ENCODE measurements around the gene FBN3. TPM values are rescaled to one million over a fixed set of nuclear protein-coding genes. Genes with fewer than 3 reads are reported as not detected.

The FBN3 gene
- total RNA-seq, 4 donors from 2014 or later: 0.15 TPM; not detected in 3

GRCh38 chr19:8044018-8044417 is 105.4 kb downstream of the FBN3 start:
- intact Hi-C loops (cut with DNase I; ENCODE audit: low total_unique reads): no loop called here
- no peaks in the 10 kb centered on the region for H3K27me3 ChIP-seq
- in situ Hi-C loops (cut with MboI; ENCODE audit: low sequenced_read_pairs in 4 of 4): no loop called here

GRCh38 chr19:8042900-8043299 is 106.5 kb downstream of the FBN3 start:
- Histone ChIP-seq H3K36me3 (no peaks in the 10 kb centered on the region), H3K9me3 (no peaks in the 10 kb centered on the region), H3K4me3 (no peak overlapping the region), H3K4me1 (no peaks in the 10 kb centered on the region), H3K27ac (no peak overlapping the region), H3K27me3 (no peaks in the 10 kb centered on the region)
- TF ChIP-seq CTCF (IDR thresholded peaks at IDR 0.05 in 4 of 5, conservative IDR thresholded peaks at IDR 0.05 in 1 of 5) (no peak), POLR2A (IDR thresholded peaks at IDR 0.05) (no peak)
- intact Hi-C loops (cut with DNase I; ENCODE audit: low total_unique reads) (no loop called here), in situ Hi-C loops (cut with MboI; ENCODE audit: low sequenced_read_pairs in 4 of 4) (no loop called here)
- ATAC-seq (no peak), DNase-seq (no peak)

More at GRCh38 chr19:8044018-8044417, 105.4 kb downstream of the FBN3 start:
- Histone ChIP-seq H3K36me3 (no peaks in the 10 kb centered on the region), H3K9me3 (no peaks in the 10 kb centered on the region), H3K4me3 (no peak overlapping the region), H3K27ac (no peak overlapping the region), H3K4me1 (no peaks in the 10 kb centered on the region)
- TF ChIP-seq CTCF (IDR thresholded peaks at IDR 0.05 in 4 of 5, conservative IDR thresholded peaks at IDR 0.05 in 1 of 5): no peak
- TF ChIP-seq POLR2A (IDR thresholded peaks at IDR 0.05): no peak
- DNase-seq: no peak
- no peak for ATAC-seq

GRCh38 chr19:8041531-8041931 is 107.9 kb downstream of the FBN3 start:
- H3K4me1 ChIP-seq: no peaks in the 10 kb centered on the region
- intact Hi-C loops (cut with DNase I; ENCODE audit: low total_unique reads) (no loop called here), in situ Hi-C loops (cut with MboI; ENCODE audit: low sequenced_read_pairs in 4 of 4) (no loop called here)
- DNase-seq (no peak), ATAC-seq (no peak)
- H3K27me3 ChIP-seq: no peaks in the 10 kb centered on the region
- no peaks in the 10 kb centered on the region for H3K9me3 ChIP-seq
- no peak overlapping the region for H3K27ac ChIP-seq
- H3K36me3 ChIP-seq: no peaks in the 10 kb centered on the region
- TF ChIP-seq CTCF (IDR thresholded peaks at IDR 0.05 in 4 of 5, conservative IDR thresholded peaks at IDR 0.05 in 1 of 5) (no peak), POLR2A (IDR thresholded peaks at IDR 0.05) (no peak)
- no peak overlapping the region for H3K4me3 ChIP-seq

- Histone ChIP-seq H3K4me3 (no peak overlapping the region), H3K27ac (no peak overlapping the region), H3K9me3 (no peaks in the 10 kb centered on the region), H3K4me1 (no peaks in the 10 kb centered on the region), H3K27me3 (no peaks in the 10 kb centered on the region), H3K36me3 (no peaks in the 10 kb centered on the region)
- in situ Hi-C loops (cut with MboI; ENCODE audit: low sequenced_read_pairs in 4 of 4): no loop called here
- TF ChIP-seq POLR2A (IDR thresholded peaks at IDR 0.05) (no peak), CTCF (IDR thresholded peaks at IDR 0.05 in 4 of 5, conservative IDR thresholded peaks at IDR 0.05 in 1 of 5) (no peak)
- ATAC-seq: no peak
- intact Hi-C loops (cut with DNase I; ENCODE audit: low total_unique reads): no loop called here
- DNase-seq: no peak
These were observed 110.2 kb downstream of the FBN3 start for GRCh38 chr19:8039231-8039630.

GRCh38 chr19:8038815-8039214 is 110.6 kb downstream of the FBN3 start:
- intact Hi-C loops (cut with DNase I; ENCODE audit: low total_unique reads) (no loop called here), in situ Hi-C loops (cut with MboI; ENCODE audit: low sequenced_read_pairs in 4 of 4) (no loop called here)
- H3K9me3 ChIP-seq: no peaks in the 10 kb centered on the region
- H3K4me3 ChIP-seq: no peak overlapping the region
- ATAC-seq (no peak), DNase-seq (no peak)
- no peaks in the 10 kb centered on the region for H3K36me3 ChIP-seq
- TF ChIP-seq CTCF (IDR thresholded peaks at IDR 0.05 in 4 of 5, conservative IDR thresholded peaks at IDR 0.05 in 1 of 5): no peak
- no peak for TF ChIP-seq POLR2A (IDR thresholded peaks at IDR 0.05)
- no peak overlapping the region for H3K27ac ChIP-seq
- no peaks in the 10 kb centered on the region for H3K27me3 ChIP-seq
- H3K4me1 ChIP-seq: no peaks in the 10 kb centered on the region

All from gastrocnemius medialis (tissue), 4 donors.